Epithelial cell of proximal tubule (primary cell): ENCODE results near the gene SLC10A3. TPM values are rescaled to one million over a fixed set of nuclear protein-coding genes. Genes with fewer than 3 reads are reported as not detected.

Source experiments
- DNase-seq: peaks from one replicate; pipeline ENCODE4 v3.0.0-alpha.2; 2011; ENCODE audit warnings: low read depth
- H3K4me3 ChIP-seq: 2 replicates; pipeline ENCODE4 v1.5.1; 2011; ENCODE audit warnings: low read depth, mild to moderate bottlenecking, low read length
- CTCF ChIP-seq: conservative IDR thresholded peaks from 2 replicates; pipeline ENCODE4 v1.5.1; 2012; ENCODE audit warnings: low read depth, mild to moderate bottlenecking, low read length
- total RNA-seq: library from RNA; depleted of rRNA; stranded (reverse); fragments of >200 nt; gene quantifications from 2 replicates; pipeline ENCODE4 v1.2.3, GENCODE V29; 2015

SLC10A3 gene
- total RNA-seq, 1 donor from 2014 or later, result 29.1 TPM

GRCh38 chrX:154439841-154440240 lies 50.6 kb downstream of the SLC10A3 start:
- H3K4me3 ChIP-seq, result no peak overlapping the region
- no peak for TF ChIP-seq CTCF
- no peak for DNase-seq

- H3K4me3 ChIP-seq, result peak overlapping the region; percentile 65
- no peak for TF ChIP-seq CTCF
- no peak for DNase-seq
These were observed 52.2 kb downstream of the SLC10A3 start for GRCh38 chrX:154437971-154438893.

Other genes with a start within 250 kb of the SLC10A3 start
- gene OPN1MW3, start 233.0 kb downstream of the SLC10A3 start, total RNA-seq, result not detected in 2 replicates
- not detected in 2 replicates for gene TEX28, start 195.5 kb downstream of the SLC10A3 start, total RNA-seq
- gene TKTL1, start 194.8 kb downstream of the SLC10A3 start, total RNA-seq, result 0.17 TPM in 1 of 2 replicates, not detected in the other
- 953 and 1,430 TPM in 2 replicates for gene FLNA, start 116.0 kb downstream of the SLC10A3 start, total RNA-seq
- gene EMD, start 111.3 kb downstream of the SLC10A3 start, total RNA-seq, result 50.7 and 63.0 TPM in 2 replicates
- gene RPL10, start 92.3 kb downstream of the SLC10A3 start, total RNA-seq, result 5,736 and 6,055 TPM in 2 replicates
- 20.7 and 27.7 TPM in 2 replicates for gene DNASE1L1, start 81.4 kb downstream of the SLC10A3 start, total RNA-seq
- 33.6 and 55.8 TPM in 2 replicates for gene TAFAZZIN, start 79.1 kb downstream of the SLC10A3 start, total RNA-seq
- 28.5 and 55.1 TPM in 2 replicates for gene ATP6AP1, start 62.0 kb downstream of the SLC10A3 start, total RNA-seq
- gene GDI1, start 53.5 kb downstream of the SLC10A3 start, total RNA-seq, result 116 and 144 TPM in 2 replicates
- gene FAM50A, start 46.5 kb downstream of the SLC10A3 start, total RNA-seq, result 51.1 and 74.1 TPM in 2 replicates
- 5.9 and 14.6 TPM in 2 replicates for gene PLXNA3, start 32.3 kb downstream of the SLC10A3 start, total RNA-seq
- gene LAGE3, start 11.3 kb downstream of the SLC10A3 start, total RNA-seq, result 23.0 and 28.4 TPM in 2 replicates
- 39.4 and 65.5 TPM in 2 replicates for gene UBL4A, start 4.0 kb downstream of the SLC10A3 start, total RNA-seq
- gene FAM3A, start 25.6 kb upstream of the SLC10A3 start, total RNA-seq, result 24.8 and 31.8 TPM in 2 replicates
- 70.5 and 84.1 TPM in 2 replicates for gene G6PD, start 56.2 kb upstream of the SLC10A3 start, total RNA-seq
- 15.8 and 21.4 TPM in 2 replicates for gene IKBKG, start 57.0 kb upstream of the SLC10A3 start, total RNA-seq
- not detected in 2 replicates for gene CTAG1A, start 94.5 kb upstream of the SLC10A3 start, total RNA-seq
- not detected in 2 replicates for gene CTAG1B, start 128.7 kb upstream of the SLC10A3 start, total RNA-seq
- not detected in 2 replicates for gene CTAG2, start 162.9 kb upstream of the SLC10A3 start, total RNA-seq